ENCODE measurements around the gene SYS1.

The SYS1 gene

DNA sequence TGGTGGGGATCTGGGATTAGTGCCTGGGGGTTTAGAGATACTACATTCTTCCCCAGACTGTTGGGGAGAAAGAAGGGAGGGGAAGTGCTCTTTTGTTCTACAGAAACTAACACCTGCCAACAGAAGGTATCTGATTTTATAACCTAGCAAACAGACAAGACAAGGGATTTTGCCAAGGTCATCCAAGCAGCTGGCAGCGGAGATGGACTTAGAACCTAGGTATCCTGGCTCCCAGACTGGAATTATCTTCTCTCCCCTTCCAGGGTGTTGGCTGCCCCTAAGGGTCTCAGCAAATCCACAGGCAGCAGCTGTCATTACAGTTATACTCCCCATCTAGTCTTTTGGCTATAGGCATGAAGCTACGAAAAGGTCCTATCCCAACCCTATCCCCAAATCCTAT lies 23.2 kb upstream of the SYS1 start:
- Histone ChIP-seq H3K9me3 (no peaks in the 10 kb centered on the region), H3K9ac (no peak overlapping the region), H4K20me1 (no peaks in the 10 kb centered on the region), H3K36me3 (no peaks in the 10 kb centered on the region), H3K27me3 (no peaks in the 10 kb centered on the region), H3K4me3 (no peak overlapping the region), H3K27ac (no peak overlapping the region), H3K4me1 (peaks cover 20% of the 10 kb centered on the region), H3K4me2 (no peak overlapping the region)
- TF ChIP-seq Cebpa-rat (IDR thresholded peaks at IDR 0.05), result no peak

DNA sequence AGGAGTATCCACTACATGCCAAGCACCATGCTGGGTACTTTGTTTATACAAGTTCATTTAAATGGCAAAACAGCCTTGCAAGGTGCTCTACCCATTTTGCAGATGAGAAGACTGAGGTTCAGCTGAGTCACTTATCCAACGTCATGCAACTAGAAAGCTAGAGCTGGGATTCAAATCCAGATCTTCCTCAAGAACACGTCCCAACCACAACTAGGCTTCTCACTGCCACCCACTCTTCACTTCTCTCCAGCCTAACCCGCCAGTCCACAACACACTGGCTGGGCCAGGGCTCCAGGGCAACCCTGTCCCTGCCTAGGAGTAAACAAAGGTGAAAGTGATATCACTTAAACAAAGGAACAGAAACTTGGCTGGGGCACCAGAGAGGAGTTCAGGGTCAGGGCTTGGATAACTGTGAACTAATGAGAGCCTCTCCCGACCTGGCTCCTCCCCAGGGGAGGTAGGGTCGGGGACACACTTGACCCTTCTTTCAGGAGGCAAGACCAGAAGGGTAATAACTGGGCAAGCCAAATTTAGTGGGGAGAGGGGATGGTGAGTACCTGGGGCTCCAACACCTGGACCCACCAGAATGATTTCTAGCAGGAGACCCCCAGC lies 22.6 kb upstream of the SYS1 start:
- no peak overlapping the region for H3K9ac ChIP-seq
- TF ChIP-seq Cebpa-rat (IDR thresholded peaks at IDR 0.05), result no peak
- no peak overlapping the region for H3K4me2 ChIP-seq
- no peaks in the 10 kb centered on the region for H3K36me3 ChIP-seq
- H3K27me3 ChIP-seq, result peaks cover 3% of the 10 kb centered on the region; the same call in 1 of the 2 replicates
- H3K4me1 ChIP-seq, result peaks cover 25% of the 10 kb centered on the region
- H3K27ac ChIP-seq, result no peak overlapping the region
- H4K20me1 ChIP-seq, result no peaks in the 10 kb centered on the region
- H3K4me3 ChIP-seq, result no peak overlapping the region
- no peaks in the 10 kb centered on the region for H3K9me3 ChIP-seq

DNA sequence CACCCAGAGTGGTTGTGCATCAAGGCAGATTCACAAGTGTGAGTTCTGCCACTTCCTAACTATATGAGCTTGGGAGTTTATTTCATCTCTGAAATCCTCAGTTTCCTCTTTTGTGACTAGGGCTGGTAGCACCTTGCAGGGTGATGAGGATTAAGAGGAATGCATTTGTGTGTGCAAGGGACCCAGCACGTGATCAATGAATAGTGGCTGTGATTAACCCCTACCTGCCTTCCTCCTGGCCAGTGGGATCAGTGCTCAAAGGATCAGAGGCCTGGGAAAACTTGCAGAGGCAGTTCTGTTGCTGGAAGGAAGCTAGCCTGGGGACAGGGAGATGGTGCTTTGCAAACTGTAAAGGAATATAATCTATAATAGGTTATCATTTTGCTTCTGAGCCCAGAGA lies 22.0 kb upstream of the SYS1 start:
- H3K36me3 ChIP-seq, result no peaks in the 10 kb centered on the region
- no peaks in the 10 kb centered on the region for H3K9me3 ChIP-seq
- H3K4me1 ChIP-seq, result peaks cover 31% of the 10 kb centered on the region
- H3K27me3 ChIP-seq, result peaks cover 6% of the 10 kb centered on the region; the same call in 1 of the 2 replicates
- H3K4me2 ChIP-seq, result no peak overlapping the region
- H3K4me3 ChIP-seq, result no peak overlapping the region
- no peaks in the 10 kb centered on the region for H4K20me1 ChIP-seq
- no peak overlapping the region for H3K27ac ChIP-seq
- TF ChIP-seq Cebpa-rat (IDR thresholded peaks at IDR 0.05), result no peak
- H3K9ac ChIP-seq, result no peak overlapping the region

DNA sequence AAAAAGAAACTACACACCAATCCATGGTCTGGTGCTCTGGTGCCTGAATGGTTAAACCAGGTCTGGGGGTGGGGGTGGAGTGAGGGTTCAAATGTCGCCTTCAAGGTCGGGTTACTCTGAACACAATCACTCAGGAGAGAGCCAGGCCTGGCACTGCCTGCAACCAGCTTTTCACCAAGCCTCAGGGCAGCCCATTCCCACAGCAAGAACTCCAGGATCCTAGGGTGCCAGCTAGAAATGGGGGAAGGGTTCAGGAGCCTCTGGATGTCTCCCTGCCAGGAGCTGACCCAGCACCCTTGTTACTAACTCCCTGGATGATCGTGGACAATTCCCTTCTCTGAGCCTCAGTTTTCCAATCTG lies 21.4 kb upstream of the SYS1 start:
- Histone ChIP-seq H3K36me3 (no peaks in the 10 kb centered on the region), H3K4me2 (no peak overlapping the region), H4K20me1 (no peaks in the 10 kb centered on the region), H3K9ac (no peak overlapping the region), H3K4me3 (no peak overlapping the region), H3K27me3 (peaks cover 11% of the 10 kb centered on the region), H3K4me1 (peaks cover 37% of the 10 kb centered on the region), H3K9me3 (no peaks in the 10 kb centered on the region), H3K27ac (no peak overlapping the region)
- TF ChIP-seq Cebpa-rat (IDR thresholded peaks at IDR 0.05), result no peak

DNA sequence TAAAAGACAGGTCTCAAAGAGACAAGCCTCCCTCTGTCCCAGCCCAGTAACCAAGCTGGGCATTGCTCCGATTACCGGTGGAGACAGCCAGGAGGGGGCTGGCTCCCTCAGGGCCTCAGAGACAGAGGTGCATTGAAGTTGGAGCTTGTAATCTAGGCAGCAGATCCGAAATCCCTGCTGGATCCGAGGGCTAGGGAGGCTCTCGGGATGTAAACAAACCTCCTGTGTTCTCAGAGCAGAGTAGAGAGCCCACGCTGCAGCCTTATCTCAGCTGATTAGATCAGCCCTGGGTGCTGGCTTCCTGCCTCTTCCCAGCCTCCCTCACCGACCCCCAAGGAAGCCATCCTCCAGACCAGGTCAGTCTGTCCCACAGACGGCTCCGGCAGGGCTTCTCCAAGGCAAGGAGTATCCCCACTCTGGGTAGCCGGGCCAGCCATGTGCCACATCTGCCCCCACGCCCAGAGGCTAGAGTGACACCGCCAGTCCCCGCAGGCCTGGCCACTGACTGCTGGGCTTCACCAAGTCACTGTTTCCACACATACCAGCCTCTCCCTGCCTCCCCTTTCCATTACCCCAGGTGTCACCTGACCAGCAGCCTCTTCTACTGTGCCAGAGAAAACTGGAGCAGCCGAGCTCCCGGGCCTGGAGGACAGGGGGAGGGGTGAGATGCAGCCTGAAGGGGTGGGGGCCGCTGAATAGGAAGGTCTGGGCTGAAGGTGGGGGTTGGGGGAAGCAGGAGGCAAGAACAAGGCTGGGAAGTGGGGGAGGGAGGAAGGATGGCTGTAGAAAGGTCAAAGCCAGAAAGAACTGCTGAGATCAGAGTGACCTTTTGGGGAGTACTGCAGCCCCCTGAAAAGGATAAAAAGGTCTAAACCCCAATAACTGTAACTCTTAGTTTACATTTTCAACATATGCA lies 20.8 kb upstream of the SYS1 start:
- TF ChIP-seq Cebpa-rat (IDR thresholded peaks at IDR 0.05), result no peak
- H3K27ac ChIP-seq, result no peak overlapping the region

DNA sequence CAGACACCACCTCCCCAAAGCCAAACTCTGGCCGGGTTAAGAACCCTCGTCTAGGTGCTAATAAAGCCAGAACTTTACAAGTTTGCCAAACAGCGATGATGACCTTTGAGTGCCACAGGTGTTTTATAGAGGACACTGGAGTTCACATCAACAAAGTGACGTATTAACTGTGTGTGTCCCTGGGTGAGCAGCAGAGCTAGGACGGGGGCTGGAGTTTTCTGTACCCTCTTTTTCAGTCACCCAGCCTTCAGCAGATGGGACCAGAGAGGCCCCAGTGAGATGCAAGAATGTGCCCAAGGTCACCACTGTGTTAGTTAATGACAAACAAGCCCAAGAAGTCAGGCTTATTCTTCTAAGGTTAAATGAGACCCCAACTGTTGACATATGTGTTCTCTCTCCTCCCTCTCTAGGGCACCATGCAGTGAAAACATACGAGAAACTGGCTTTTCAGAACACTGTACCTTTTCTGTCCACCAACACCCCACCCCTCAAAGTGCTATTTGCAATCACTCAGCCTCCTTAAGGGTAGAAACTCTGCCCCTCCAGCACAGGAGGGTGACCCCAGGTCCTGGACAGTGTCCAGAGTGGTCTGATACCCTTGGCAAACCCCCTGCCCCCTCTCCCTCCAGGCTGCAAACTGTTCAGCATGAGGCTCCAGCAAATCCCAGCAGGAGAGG lies 20.0 kb upstream of the SYS1 start:
- Histone ChIP-seq H3K9ac (no peak overlapping the region), H3K27ac (no peak overlapping the region), H3K36me3 (no peaks in the 10 kb centered on the region), H3K27me3 (peaks cover 23% of the 10 kb centered on the region), H3K9me3 (no peaks in the 10 kb centered on the region), H3K4me3 (no peak overlapping the region), H3K4me1 (peaks cover 52% of the 10 kb centered on the region), H4K20me1 (no peaks in the 10 kb centered on the region), H3K4me2 (no peak overlapping the region)
- no peak for TF ChIP-seq Cebpa-rat (IDR thresholded peaks at IDR 0.05)

More for the DNA sequence above, 20.8 kb upstream of the SYS1 start:
- Histone ChIP-seq H4K20me1 (no peaks in the 10 kb centered on the region), H3K36me3 (no peaks in the 10 kb centered on the region), H3K4me1 (peaks cover 44% of the 10 kb centered on the region), H3K27me3 (peaks cover 17% of the 10 kb centered on the region), H3K4me2 (no peak overlapping the region), H3K9me3 (no peaks in the 10 kb centered on the region), H3K9ac (no peak overlapping the region), H3K4me3 (no peak overlapping the region)

DNA sequence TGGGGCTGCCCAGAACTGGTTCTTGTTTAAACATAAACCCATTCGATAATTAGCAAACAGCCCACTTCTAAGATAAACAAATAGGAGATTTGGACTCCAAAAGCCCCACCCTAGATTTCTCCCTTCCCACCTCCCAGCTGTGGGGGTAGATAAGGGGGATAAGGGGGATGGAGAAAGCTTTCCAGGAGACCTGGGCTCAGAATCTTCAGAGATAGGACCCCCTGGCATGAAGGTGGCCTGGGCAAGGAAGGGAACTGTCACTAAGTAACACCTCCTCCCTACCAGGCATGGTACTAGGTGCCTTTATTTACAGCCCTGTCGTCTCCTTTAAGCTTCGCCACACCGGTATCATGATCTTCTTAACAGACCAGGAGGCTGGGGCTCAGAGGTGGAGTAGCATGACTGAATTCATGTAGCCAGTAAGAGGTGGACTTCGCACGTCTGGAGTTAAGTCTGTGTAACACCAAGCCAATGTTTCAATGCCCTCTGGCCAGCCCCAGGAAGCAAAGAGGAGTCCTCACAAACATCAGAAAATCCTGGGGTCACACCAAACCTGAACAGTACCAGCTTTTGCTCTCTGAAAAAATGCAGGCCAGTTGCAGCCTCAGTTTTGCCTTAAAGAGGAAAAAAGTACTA lies 19.3 kb upstream of the SYS1 start:
- Histone ChIP-seq H3K4me1 (peaks cover 56% of the 10 kb centered on the region), H3K27me3 (peaks cover 23% of the 10 kb centered on the region), H4K20me1 (no peaks in the 10 kb centered on the region), H3K27ac (no peak overlapping the region), H3K36me3 (no peaks in the 10 kb centered on the region), H3K9me3 (no peaks in the 10 kb centered on the region), H3K4me2 (no peak overlapping the region), H3K4me3 (no peak overlapping the region), H3K9ac (no peak overlapping the region)
- no peak for TF ChIP-seq Cebpa-rat (IDR thresholded peaks at IDR 0.05)

DNA sequence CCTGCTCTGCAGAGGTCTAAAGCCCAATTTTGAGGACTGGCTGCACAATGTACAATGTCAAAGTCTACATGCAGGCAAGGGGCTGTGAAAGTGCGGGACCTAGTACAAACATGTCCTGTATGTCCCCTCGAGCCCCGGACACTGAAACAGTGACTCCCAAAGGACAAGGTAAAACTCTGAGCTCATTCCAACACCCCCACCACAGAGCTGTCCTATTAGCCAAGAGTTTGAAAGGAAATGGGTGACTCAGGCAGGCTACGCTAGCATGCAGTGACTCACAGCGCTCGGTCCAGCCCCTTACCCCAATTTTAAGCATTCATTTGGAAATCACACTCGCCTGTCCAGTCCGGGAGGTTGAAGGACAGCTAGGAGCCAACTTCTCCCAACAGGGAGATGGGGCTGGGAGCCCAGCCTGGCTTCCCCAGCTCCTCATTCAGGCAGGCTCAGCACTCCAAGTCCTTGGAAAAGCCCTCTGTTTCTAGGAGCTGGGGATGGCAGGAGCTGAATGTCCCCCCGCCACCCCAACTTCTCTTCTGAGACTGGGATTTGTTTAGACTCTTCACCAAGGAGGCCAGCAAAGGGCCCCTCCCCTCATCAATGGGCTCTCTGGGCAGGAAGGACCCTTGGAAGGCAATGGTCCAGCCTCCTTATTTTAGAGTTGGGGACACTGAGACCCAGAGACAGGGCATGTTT lies 18.6 kb upstream of the SYS1 start:
- Histone ChIP-seq H3K9me3 (no peaks in the 10 kb centered on the region), H3K27me3 (peaks cover 23% of the 10 kb centered on the region), H3K4me3 (no peak overlapping the region), H4K20me1 (no peaks in the 10 kb centered on the region), H3K27ac (no peak overlapping the region), H3K36me3 (no peaks in the 10 kb centered on the region), H3K4me2 (peak overlapping the region; percentile 99), H3K4me1 (peaks cover 51% of the 10 kb centered on the region), H3K9ac (no peak overlapping the region)
- TF ChIP-seq Cebpa-rat (IDR thresholded peaks at IDR 0.05), result no peak

All from BLaER1 (cell line).